ENCODE results near the gene ITGA1. TPM values are rescaled to one million over a fixed set of nuclear protein-coding genes. Genes with fewer than 3 reads are reported as not detected.

The ITGA1 gene
- total and polyA plus RNA-seq, 2 of the 13 experiments (the other 11 are each of a cell fraction or from before 2014, with no cell fraction given) = 23.1 to 28.6 TPM

DNA sequence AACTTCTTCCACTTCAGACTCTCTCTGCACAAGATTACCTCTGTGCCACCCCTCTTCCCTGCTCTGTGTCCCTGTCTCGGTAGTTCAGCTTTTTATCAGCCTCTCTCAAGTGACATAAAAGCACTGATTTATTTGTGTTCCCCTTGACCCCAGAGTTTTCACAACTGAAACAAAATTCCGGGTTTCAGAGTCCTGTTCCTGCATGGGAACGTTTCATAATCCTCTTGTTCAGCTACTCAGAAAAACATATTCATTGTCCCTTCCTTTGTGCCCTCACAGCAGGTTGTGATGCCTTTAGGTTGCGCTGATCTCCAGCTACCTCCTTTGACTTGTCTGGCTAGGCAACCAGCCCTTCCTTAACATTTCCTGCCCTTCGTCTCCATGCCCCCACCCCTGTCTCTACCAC, 13.7 kb upstream of the ITGA1 start:
- no peaks in the 10 kb centered on the region for H3K4me1 ChIP-seq (ENCODE audit: insufficient read depth, low read length)
- 17% methylated on average over 5 of the region's 5 CpGs for WGBS (ENCODE audit: low lambda C conversion rate)
- CTCF ChIA-PET (ENCODE audit: low intra/inter-chr PET ratio, low total read pairs) = no interaction called here
- H3K9me3 ChIP-seq (ENCODE audit: low read length) = no peaks in the 10 kb centered on the region
- no peak overlapping the region for H3K9ac ChIP-seq (ENCODE audit: insufficient read depth, low read depth, low read length)
- no peak for ATAC-seq
- no peaks in the 10 kb centered on the region for H3K79me2 ChIP-seq (ENCODE audit: insufficient read depth, low read length)
- FAIRE-seq = no peak
- TF ChIP-seq PHF21A (CRISPR knock-in tag; IDR thresholded peaks at IDR 0.05) (no peak), SATB2 (CRISPR knock-in tag; IDR thresholded peaks at IDR 0.05) (no peak), ZFAT (CRISPR knock-in tag; conservative IDR thresholded peaks at IDR 0.05) (no peak), FIP1L1 (IDR thresholded peaks at IDR 0.05; ENCODE audit: borderline replicate concordance, insufficient read depth, low read depth, low read length) (no peak), BHLHE40 (IDR thresholded peaks at IDR 0.05; ENCODE audit: low read length) (no peak), DPF2 (CRISPR knock-in tag; IDR thresholded peaks at IDR 0.05; ENCODE audit: borderline replicate concordance, low read depth) (no peak), SIX1 (CRISPR knock-in tag; IDR thresholded peaks at IDR 0.05; ENCODE audit: borderline replicate concordance) (no peak), FOXO1 (CRISPR knock-in tag; IDR thresholded peaks at IDR 0.05) (no peak), ZNF713 (CRISPR knock-in tag; IDR thresholded peaks at IDR 0.05) (no peak), ZNF234 (CRISPR knock-in tag; conservative IDR thresholded peaks at IDR 0.05) (no peak), NFRKB (IDR thresholded peaks at IDR 0.05) (no peak), ZNF549 (CRISPR knock-in tag; IDR thresholded peaks at IDR 0.05) (no peak), MXI1 (IDR thresholded peaks at IDR 0.05; ENCODE audit: borderline replicate concordance, low read depth, low read length) (no peak), MATR3 (CRISPR knock-in tag; IDR thresholded peaks at IDR 0.05) (no peak), ZNF562 (CRISPR knock-in tag; IDR thresholded peaks at IDR 0.05; ENCODE audit: borderline replicate concordance) (no peak), ZNF761 (CRISPR knock-in tag; conservative IDR thresholded peaks at IDR 0.05) (no peak)
- intact Hi-C loops (cut with micrococcal nuclease; ENCODE audit: unreplicated experiment) = no loop called here
- H3K4me3 ChIP-seq (replicated peaks in 1 of 3; ENCODE audit: insufficient read depth in 1 of 3, low read depth in 2 of 3, low read length in 3 of 3) = no peak overlapping the region
- H3K27me3 ChIP-seq (ENCODE audit: control insufficient read depth in 1 of 2, insufficient read depth in 2 of 2, low read length in 2 of 2) = no peaks in the 10 kb centered on the region; a peak in 3 of 5 replicates
- no peak overlapping the region for H2AFZ ChIP-seq (ENCODE audit: low read length)
- H3K36me3 ChIP-seq (replicated peaks in 1 of 2; ENCODE audit: control insufficient read depth in 1 of 2, insufficient read depth in 2 of 2, low read length in 2 of 2) = no peaks in the 10 kb centered on the region
- in situ Hi-C loops (cut with HindIII; ENCODE audit: extremely low pct_ligation_motif_present, low pct_unique_long_range_greater_than_20kb) = no loop called here
- DNase-seq (ENCODE audit: low spot score) = no peak
- BruUV-seq (replicated peaks) = no TSS peak
- H3K4me2 ChIP-seq (ENCODE audit: low read depth, low read length) = no peak overlapping the region
- H4K20me1 ChIP-seq (ENCODE audit: insufficient read depth, low read length) = no peaks in the 10 kb centered on the region
- POLR2A ChIA-PET = no interaction called here
- no peak overlapping the region for H3K27ac ChIP-seq (ENCODE audit: extremely low read length, insufficient read depth, low read length)

Data from HepG2 (cell line).